Spinal cord (tissue), 10 donors: ENCODE data around the gene HPS5. TPM values are rescaled to one million over a fixed set of nuclear protein-coding genes. Genes with fewer than 3 reads are reported as not detected.

Source experiments
- DNase-seq, 6 donors: peaks; one replicate each; pipeline versions ENCODE4 v3.0.0 to v3.0.0-alpha.2; 2013 to 2015; ENCODE audit warnings: low spot score in 6 of 6, low read depth in 4 of 6
- H3K27ac ChIP-seq: one replicate; pipeline ENCODE4 v1.5.1; 2013; ENCODE audit warnings: low read depth, low read length, control low read depth
- H3K27me3 ChIP-seq: one replicate; pipeline ENCODE4 v1.6.1; 2013; ENCODE audit warnings: low read length; ENCODE audit not compliant: control insufficient read depth, insufficient read depth
- H3K36me3 ChIP-seq: one replicate; pipeline ENCODE4 v1.6.1; 2013; ENCODE audit warnings: low read length; ENCODE audit not compliant: control insufficient read depth, insufficient read depth
- H3K4me1 ChIP-seq: one replicate; pipeline ENCODE4 v1.6.1; 2013; ENCODE audit warnings: low read length; ENCODE audit not compliant: control insufficient read depth, insufficient read depth
- H3K4me3 ChIP-seq: one replicate; pipeline ENCODE4 v1.5.1; 2013; ENCODE audit warnings: low read depth, low read length, control low read depth
- H3K9me3 ChIP-seq: one replicate; pipeline ENCODE4 v1.6.1; 2013; ENCODE audit warnings: low read length; ENCODE audit not compliant: control insufficient read depth, insufficient read depth
- WGBS: methylation state at CpG from one replicate; pipeline ENCODE4 v1.1.5; 2013; ENCODE audit warnings: missing lambda C conversion rate; ENCODE audit not compliant: insufficient coverage; 5-methylcytosine and 5-hydroxymethylcytosine counted together
- polyA plus RNA-seq, 2 donors: library from polyadenylated mRNA; unstranded; fragments of 120-200 nt; gene quantifications; one replicate each; pipeline ENCODE4 v1.2.1, GENCODE V29; 2013; ENCODE audit not compliant: insufficient read length in 2 of 2
- total RNA-seq, 2 donors: library from RNA; depleted of rRNA in 1 of 2; stranded (reverse); fragments of 120-200 nt in 1 of 2; fragments of >200 nt in 1 of 2; gene quantifications; one replicate each; pipeline versions ENCODE4 v1.2.3 to v1.2.4, GENCODE V29; 2013 to 2014
- donor health status: healthy.

HPS5 gene
- total and polyA plus RNA-seq, 4 donors: 14.5 to 80.3 (median 27.5) TPM

DNA sequence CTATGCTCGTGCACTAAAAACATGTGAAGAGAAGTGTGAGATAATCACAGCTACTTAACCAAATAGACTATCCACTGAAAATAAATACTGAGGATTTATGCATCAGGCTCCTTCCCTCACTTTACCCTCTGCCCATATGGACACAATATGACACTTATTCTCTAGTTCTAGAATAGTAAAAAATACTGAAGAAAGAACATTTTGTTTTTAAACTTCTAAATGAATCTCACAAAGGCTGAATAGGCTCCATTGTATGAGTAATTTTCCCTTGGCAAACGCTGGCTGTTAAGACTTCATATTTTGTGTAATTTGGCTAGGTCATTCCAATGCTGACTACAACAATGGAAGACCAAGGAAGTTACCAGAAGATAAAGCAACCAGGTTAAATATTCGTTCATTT is 9.9 kb downstream of the HPS5 start:
- Histone ChIP-seq H3K9me3 (no peaks in the 10 kb centered on the region), H3K4me3 (no peak overlapping the region), H3K36me3 (peaks cover 24% of the 10 kb centered on the region), H3K4me1 (no peaks in the 10 kb centered on the region), H3K27me3 (no peaks in the 10 kb centered on the region), H3K27ac (peak overlapping the region; percentile 61)
- no CpG with 5 or more reads among the region's 3 CpGs for WGBS
- peak in 1 of 6 donors; percentile 32 for DNase-seq

DNA sequence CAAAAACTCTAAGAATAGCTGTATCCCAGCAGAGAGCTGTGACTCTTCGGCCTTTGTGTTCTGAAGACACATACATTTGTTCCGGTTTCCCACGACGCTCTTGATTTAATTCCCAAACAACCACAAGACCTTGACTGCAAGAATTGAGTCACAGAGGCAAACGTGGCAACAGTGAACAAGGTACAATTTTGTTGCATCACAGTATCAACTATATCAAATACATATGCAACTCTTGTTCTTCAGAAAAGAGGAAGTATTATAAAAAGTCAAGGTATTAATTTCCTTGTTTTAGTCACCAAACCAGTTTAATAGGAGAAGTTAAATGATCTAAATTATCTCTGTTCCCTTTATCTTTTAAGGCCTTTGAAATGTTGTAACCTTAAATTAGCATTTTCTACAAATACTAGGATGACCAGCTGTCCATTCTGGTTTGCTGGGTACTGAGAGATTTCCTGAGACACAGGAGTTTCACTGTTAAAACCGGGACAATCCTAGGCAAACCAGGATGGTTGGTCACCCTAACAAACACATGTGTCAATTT is 11.1 kb downstream of the HPS5 start:
- 85% methylated on average over 5 of the region's 6 CpGs for WGBS
- no peaks in the 10 kb centered on the region for H3K27me3 ChIP-seq

DNA sequence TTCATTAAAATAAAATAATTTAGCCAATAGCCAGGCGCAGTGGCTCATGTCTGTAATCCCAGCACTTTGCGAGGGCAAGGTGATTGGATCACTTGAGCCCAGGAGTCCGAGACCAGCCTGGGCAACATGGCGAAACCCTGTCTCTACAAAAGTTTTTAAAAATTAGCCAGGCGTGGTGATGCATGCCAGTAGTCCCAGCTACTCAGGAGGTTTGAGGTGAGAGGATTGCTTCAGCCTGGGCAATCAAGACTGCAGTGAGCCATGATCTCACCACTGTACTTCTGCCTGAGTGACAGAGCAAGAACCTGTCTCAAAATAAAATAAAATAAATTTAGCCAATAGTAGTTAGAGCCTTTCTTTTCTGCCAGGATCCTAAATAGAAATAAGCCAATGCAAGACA is 12.2 kb downstream of the HPS5 start:
- no peak overlapping the region for H3K4me3 ChIP-seq
- peaks cover 26% of the 10 kb centered on the region for H3K36me3 ChIP-seq
- H3K9me3 ChIP-seq: no peaks in the 10 kb centered on the region
- 100% methylated on average over 3 of the region's 5 CpGs for WGBS
- H3K4me1 ChIP-seq: no peaks in the 10 kb centered on the region
- no peak overlapping the region for H3K27ac ChIP-seq
- H3K27me3 ChIP-seq: no peaks in the 10 kb centered on the region
- DNase-seq: no peak

More for the DNA sequence above, 11.1 kb downstream of the HPS5 start:
- Histone ChIP-seq H3K4me1 (no peaks in the 10 kb centered on the region), H3K9me3 (no peaks in the 10 kb centered on the region), H3K27ac (no peak overlapping the region), H3K36me3 (peaks cover 23% of the 10 kb centered on the region), H3K4me3 (no peak overlapping the region)
- no peak for DNase-seq

DNA sequence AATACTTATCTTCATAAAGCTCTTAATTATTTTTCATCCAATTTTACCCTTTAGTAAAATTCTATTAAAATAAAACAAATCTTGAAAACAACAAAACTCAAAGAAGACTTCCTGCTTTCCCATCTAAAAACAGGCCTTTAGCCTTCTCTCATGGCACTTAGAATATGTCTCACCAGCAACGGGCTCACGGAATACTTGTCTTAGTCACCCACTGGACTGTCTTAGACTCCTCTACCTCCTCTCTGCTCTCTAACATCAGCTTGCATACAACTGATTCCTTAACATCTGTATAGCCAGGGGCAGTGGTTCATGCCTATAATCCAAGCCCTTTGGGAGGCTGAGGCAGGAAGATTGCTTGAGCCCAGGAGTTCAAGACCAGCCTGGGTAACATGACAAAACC is 13.7 kb downstream of the HPS5 start:
- no peak overlapping the region for H3K4me3 ChIP-seq
- no peak for DNase-seq
- H3K36me3 ChIP-seq: peaks cover 29% of the 10 kb centered on the region
- no peaks in the 10 kb centered on the region for H3K4me1 ChIP-seq
- 88% methylated on average over 2 of the region's 2 CpGs for WGBS
- no peak overlapping the region for H3K27ac ChIP-seq
- no peaks in the 10 kb centered on the region for H3K9me3 ChIP-seq
- no peaks in the 10 kb centered on the region for H3K27me3 ChIP-seq

DNA sequence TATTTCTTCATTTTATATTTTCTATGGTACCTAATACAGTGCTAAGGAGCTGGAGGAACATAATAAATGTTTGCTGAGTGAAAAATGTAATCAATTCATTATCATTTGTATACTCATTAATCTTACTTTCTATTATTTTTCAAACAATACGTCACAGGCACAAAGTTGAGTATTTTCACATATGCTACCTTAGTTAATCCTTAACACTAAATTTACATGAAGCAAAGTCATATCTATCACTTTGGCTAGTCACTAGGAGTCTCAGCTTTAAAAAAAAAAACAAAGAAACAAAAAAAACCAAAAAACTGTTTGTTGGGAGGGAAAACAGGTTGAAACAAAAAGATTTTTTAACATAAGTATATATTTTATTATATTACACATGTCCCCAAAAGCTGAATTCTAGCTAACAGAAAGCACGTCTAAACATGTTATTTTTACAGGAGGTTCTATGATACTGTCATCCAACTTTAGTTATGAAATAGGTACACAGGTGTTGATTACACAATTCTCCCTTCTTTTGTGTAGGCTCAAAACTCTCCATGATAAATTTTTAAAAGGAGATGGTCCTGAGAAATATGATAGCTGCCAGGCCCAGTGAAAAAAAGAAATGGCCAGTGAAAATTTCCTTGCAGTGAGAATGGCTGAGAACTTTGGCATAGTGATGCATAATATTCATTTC is 14.3 kb downstream of the HPS5 start:
- WGBS: no CpG with 5 or more reads among the region's 2 CpGs
- H3K4me3 ChIP-seq: no peak overlapping the region

DNA sequence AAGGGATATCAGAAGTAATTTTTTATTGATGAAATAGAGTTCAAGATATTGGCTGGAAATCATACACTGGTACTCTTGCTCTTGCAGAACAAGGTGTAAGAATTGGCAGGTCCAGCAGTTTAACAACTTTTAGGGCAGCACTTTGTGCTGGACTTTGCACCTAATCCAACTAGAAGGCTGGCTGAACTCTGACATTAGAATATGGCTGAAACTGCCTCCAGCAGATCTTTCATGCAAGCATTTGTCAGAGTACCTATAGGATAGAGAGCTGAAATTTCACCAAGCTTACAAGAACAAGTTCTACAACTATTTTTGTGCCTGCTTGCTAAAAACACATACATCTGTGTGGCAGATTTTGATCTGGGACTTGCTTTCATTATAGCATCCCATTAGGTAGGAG is 17.2 kb downstream of the HPS5 start:
- no peaks in the 10 kb centered on the region for H3K9me3 ChIP-seq
- no peak for DNase-seq
- no peak overlapping the region for H3K27ac ChIP-seq
- H3K36me3 ChIP-seq: peaks cover 31% of the 10 kb centered on the region
- H3K4me1 ChIP-seq: no peaks in the 10 kb centered on the region
- no peaks in the 10 kb centered on the region for H3K27me3 ChIP-seq
- no peak overlapping the region for H3K4me3 ChIP-seq

More for the DNA sequence above, 14.3 kb downstream of the HPS5 start:
- H3K36me3 ChIP-seq: peaks cover 30% of the 10 kb centered on the region
- H3K27me3 ChIP-seq: no peaks in the 10 kb centered on the region
- no peaks in the 10 kb centered on the region for H3K9me3 ChIP-seq
- H3K4me1 ChIP-seq: no peaks in the 10 kb centered on the region
- H3K27ac ChIP-seq: no peak overlapping the region
- DNase-seq: no peak

DNA sequence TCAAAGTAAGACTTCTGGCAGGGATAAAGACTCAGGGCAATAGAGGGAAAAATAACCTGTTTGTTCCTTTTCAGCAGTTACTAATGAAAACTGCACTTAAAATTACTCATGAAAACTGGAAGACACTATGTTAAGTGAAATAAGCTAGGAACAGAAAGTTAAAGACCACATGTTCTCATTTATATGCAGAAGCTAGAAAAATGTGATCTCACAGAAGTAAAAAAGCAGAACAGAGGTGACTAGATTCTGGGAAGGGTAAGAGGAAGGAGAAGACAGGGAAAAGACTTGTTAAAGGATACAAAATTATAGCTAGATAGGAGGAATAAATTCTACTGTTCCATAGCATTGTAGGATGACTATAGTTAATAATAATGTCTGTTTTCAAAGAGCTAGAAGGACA is 22.2 kb downstream of the HPS5 start:
- no peaks in the 10 kb centered on the region for H3K27me3 ChIP-seq
- H3K4me1 ChIP-seq: no peaks in the 10 kb centered on the region
- H3K4me3 ChIP-seq: no peak overlapping the region
- no peaks in the 10 kb centered on the region for H3K9me3 ChIP-seq
- H3K27ac ChIP-seq: no peak overlapping the region
- DNase-seq: no peak
- H3K36me3 ChIP-seq: peaks cover 26% of the 10 kb centered on the region

DNA sequence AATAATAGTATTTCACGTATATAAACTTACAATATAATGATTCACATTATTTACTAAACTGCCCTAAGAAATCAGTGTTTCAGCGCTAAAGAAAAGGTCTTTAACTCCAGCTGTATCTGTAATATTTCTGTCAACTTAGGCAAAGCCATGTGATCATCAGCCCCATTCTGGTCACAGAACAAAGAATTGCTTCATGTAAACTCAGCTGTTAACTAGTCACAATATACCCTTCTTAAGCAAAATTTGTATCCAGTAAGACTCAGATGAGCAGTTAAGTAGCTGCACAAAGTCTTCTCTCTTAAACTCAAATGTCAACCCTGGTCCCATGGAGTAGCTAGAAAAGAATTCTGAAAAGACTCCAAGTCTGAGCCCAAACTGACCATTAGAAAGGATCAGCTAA is 26.6 kb downstream of the HPS5 start:
- Histone ChIP-seq H3K27me3 (no peaks in the 10 kb centered on the region), H3K4me3 (no peak overlapping the region), H3K4me1 (no peaks in the 10 kb centered on the region), H3K36me3 (peaks cover 36% of the 10 kb centered on the region), H3K9me3 (no peaks in the 10 kb centered on the region), H3K27ac (no peak overlapping the region)
- DNase-seq: peak in 1 of 6 donors; percentile 18
- WGBS: 36% methylated on average over 1 of the region's 2 CpGs

DNA sequence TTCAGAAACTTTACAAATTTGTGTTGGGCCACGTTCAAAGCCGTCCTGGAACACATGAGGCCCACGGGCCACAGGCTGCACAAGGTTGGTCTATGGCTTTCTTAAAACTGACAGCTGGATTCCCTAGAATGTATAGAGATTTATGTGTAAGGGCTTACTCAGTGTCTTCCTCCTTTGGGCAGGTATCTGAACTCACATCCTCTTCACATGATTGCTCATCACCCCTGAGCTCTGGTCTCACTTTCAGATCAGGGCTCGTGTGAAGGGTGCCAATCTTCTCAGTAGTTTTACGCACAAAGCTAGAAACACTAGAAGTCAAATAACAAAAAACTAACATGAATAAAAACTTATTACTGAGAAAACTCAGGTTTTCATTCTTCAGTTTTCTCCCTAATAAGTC is 27.1 kb downstream of the HPS5 start:
- H3K27ac ChIP-seq: no peak overlapping the region
- no peaks in the 10 kb centered on the region for H3K4me1 ChIP-seq
- peaks cover 36% of the 10 kb centered on the region for H3K36me3 ChIP-seq
- H3K27me3 ChIP-seq: no peaks in the 10 kb centered on the region
- no peak for DNase-seq
- no peak overlapping the region for H3K4me3 ChIP-seq
- H3K9me3 ChIP-seq: no peaks in the 10 kb centered on the region
- WGBS: 90% methylated on average over 2 of the region's 5 CpGs

DNA sequence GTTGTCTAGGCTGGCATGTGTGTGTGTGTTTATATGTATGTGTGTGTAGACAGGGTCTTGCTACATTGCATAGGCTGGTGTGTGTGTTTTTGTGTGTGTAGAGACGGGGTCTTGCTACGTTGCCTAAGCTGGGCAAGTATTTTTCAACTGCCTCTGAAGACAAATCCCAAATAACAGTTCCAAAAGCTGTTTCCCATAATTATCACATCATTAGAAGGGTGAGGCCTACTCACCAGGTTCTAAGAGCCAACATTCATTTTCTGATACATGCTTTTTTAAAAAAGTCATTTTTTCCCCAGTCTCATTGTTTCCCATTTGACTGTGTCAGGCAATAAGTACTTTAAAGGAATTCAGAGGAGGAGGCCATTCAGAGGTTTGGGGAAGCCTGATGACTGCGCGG is 33.0 kb downstream of the HPS5 start:
- Histone ChIP-seq H3K4me3 (no peak overlapping the region), H3K36me3 (peaks cover 42% of the 10 kb centered on the region), H3K27me3 (no peaks in the 10 kb centered on the region), H3K4me1 (no peaks in the 10 kb centered on the region), H3K9me3 (no peaks in the 10 kb centered on the region), H3K27ac (no peak overlapping the region)
- WGBS: no CpG with 5 or more reads among the region's 4 CpGs
- DNase-seq: no peak
